Measurements from ENCODE around the gene GALNT17.

GALNT17 gene

GRCh38 chr7:71132127-71132376 lies at the start of gene GALNT17:
Gene GALNT17, plus strand, starts transcription at chr7:71132144.
- no peak for DNase-seq (ENCODE audit: low read depth in 2 of 2, low spot score in 1 of 2)

DNA sequence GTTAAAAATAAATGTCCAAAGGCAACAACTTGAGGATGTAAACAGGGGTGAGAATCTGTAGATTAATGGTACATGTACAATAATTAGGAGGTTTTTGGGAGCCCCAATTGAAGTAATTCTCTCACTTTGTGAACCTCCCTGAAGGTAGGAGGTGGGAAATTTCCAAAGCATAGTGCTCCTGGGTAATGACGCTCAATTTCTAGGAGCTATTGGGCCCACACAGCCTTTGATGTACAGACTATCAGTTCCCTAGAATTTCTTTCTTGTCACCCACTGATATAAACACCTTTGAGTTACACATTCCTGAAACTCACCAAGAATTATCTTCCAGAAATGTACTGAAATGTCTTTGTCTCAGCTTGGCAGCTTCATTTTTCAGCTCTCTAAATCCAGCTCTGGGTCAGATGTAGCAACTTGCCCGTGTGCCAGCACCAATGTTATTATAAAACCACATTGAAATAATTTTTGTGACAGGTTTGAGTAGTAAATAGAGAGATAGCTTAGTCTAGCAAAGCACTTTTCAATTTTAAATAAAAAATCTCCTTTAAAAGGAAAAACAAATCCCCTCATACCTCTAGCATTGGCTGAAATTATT lies 36.6 kb upstream of the GALNT17 start:
- no peak for DNase-seq (ENCODE audit: low read depth in 2 of 2, low spot score in 1 of 2)

DNA sequence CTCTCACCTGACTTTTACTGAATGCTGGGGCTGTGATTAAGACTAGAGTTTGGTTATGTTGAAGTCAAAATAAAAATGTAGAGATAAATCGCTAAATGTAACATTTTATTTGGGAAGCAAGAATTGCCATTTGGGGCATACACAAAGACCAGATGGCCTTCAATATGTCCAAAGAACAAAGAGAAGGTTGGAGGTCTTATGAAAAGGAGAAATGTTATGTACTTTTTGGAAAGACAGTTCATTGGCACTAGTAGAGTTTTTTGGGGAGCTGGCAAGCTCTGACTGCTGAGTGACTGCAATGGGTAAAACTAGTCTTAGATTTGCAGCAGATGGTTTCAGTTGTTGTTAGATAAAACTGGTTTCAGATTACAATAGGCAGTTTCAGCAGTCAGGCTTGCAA lies 35.6 kb upstream of the GALNT17 start:
- DNase-seq (ENCODE audit: low read depth in 2 of 2, low spot score in 1 of 2), result no peak

DNA sequence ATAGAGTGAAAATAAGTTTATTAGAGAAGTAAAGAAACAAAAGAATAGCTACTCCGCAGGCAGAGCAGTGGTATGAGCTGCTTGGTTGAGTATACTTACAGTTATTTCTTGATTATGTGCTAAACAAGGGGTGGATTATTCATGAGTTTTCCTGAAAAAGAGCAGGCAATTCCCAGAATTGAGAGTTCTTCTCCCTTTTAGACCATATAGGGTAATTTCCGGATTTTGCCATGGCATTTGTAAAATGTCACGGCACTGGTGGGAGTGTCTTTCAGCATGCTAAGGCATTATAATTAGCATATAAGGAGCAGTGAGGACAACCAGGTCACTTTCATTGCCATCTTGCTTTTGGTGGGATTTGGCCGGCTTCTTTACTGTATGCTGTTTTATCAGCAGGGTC lies 25.7 kb upstream of the GALNT17 start:
- no peak for DNase-seq (ENCODE audit: low read depth in 2 of 2, low spot score in 1 of 2)

GRCh38 chr7:71112436-71112835 lies 19.5 kb upstream of the GALNT17 start:
- no peak for DNase-seq (ENCODE audit: low read depth in 2 of 2, low spot score in 1 of 2)

DNA sequence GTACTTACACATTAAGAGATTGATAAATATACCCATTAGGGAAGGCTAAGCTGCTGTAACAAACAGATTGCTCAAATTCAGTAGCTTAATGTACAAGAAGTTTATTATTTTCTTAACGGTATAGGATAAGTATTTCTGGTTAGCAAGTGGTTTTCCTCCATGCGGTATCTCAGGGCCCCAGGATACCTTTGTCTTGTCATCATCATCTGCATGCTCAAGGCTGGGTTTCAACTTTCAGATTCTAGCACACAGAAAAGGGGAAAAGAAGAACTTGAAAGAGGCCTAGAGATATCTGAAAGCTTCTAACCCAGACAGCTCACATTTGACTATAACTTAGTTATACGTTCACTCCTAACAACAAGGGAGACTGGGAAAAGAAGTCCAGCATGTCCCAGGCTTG lies 11.8 kb upstream of the GALNT17 start:
- DNase-seq (ENCODE audit: low read depth in 2 of 2, low spot score in 1 of 2), result no peak

- DNase-seq (ENCODE audit: low read depth in 2 of 2, low spot score in 1 of 2), result no peak
Observed at GRCh38 chr7:71129126-71129525, 2.8 kb upstream of the GALNT17 start.

GRCh38 chr7:71130031-71130679 lies 1.8 kb upstream of the GALNT17 start:
- no peak for DNase-seq (ENCODE audit: low read depth in 2 of 2, low spot score in 1 of 2)

DNA sequence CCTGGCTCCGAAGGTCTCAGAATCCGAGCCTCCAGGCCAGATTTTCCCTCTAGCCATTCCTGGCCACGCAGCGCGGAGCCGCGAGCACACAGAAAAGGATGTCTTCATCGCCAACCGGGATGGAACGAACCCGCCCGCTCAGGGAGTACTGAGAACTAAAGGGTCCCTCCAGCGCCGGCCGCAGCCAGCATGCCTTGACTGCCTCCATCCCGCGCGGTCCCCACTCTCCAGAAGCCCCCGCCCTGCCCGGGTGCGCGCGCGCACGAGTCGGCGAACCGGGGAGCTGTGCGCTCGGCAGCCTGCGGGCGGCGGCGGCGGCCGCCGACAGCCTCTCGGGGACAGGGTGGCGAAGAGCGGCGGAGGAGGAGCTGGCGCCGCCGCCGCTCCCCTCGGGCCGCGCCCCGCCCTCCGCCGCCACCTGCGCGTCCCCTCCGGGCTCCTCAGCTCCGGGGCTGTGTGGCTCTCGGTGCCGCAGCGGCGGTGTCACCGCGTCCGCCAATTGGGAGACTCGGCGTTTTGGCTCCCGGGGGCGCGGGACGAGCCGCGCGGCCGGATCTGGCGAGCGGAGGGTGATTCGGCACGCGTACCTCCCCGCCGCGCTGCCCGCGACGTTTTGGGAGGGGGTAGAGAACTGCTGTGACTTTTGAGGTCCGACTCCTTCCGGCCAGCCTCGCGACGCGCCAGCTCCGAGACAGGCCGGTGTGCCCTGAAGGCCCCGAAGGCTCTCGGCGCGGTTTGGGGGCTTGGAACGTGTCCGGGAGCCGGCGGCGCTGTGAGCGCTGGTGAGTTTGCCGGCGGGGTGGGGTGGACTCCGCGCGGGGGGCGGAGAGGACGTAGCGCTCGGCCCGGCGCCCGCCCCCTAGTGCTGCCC lies 453 bp upstream of the GALNT17 start:
- no peak for DNase-seq (ENCODE audit: low read depth in 2 of 2, low spot score in 1 of 2)

DNA sequence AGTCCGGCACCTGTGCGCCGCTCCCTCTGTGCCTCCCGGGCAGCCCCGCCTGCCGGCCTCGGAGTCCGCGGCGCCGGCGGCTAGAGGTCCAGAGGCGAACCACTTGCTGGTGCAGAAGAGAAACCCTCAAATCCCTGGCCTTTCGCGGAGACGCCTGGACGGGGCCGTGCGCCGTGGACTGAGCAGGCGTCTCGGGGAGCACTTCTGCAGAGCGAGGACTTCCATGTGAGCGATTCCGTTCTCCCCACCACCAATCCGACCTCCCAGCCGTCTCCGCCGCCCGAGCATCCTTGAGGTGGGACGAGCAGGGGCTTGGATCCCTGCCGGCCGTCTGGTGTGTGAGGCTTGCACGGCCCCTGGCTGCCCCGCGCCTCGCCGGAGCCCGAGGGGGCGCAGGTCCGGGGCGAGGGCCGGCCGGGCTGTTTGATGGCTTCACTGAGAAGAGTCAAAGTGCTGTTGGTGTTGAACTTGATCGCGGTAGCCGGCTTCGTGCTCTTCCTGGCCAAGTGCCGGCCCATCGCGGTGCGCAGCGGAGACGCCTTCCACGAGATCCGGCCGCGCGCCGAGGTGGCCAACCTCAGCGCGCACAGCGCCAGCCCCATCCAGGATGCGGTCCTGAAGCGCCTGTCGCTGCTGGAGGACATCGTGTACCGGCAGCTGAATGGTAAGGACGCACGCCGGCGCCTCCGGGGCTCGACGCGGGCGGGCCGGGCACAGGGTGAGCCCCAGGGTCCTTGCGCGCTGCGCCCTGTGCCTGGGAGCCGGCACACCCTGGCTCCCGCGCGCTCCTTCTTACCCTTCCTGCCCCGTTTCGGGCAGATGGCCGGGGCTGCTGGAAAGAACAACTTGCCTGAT lies 660 bp downstream of the GALNT17 start:
- no peak for DNase-seq (ENCODE audit: low read depth in 2 of 2, low spot score in 1 of 2)

DNA sequence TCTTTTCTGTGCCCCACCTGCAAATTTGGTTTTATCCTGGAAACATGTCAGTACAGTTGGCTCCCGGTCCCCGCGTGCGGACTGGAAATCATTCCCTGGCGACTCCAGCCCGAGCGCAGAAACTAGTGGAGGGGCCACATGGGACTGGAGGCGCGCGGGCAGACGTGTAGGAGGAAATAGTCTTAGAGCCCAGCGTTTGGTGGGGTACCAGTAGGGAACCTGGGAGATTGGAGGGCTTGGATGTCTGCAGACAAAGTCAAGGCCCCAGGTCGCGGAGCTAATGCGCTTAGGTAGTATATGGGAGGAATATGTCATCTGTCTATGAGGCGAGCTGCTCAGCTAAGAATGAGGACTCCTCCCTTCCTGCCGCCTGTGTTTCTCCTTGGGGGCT lies 1.3 kb downstream of the GALNT17 start:
- DNase-seq (ENCODE audit: low read depth in 2 of 2, low spot score in 1 of 2), result no peak

DNA sequence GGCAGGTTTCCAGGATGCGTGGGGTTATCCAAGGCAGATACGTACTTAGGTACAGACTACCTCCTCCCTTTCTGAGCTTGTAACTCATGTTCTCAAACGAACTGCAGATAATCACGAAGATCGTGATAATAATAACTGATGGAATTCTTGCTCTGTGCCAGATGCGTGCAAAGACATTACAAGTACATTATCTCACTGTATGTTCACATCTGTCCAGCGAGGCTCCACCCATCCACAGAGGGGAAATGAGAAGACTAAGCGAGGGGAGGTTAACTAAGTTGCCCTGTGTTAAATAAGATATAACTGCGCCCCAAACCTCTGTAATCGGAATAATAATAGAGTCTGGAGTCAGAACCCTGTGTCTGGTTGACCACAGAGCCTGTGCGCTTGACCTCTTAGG lies 1.9 kb downstream of the GALNT17 start:
- DNase-seq (ENCODE audit: low read depth in 2 of 2, low spot score in 1 of 2), result no peak

GRCh38 chr7:71135116-71135515 lies 3.2 kb downstream of the GALNT17 start:
- DNase-seq (ENCODE audit: low read depth in 2 of 2, low spot score in 1 of 2), result no peak

- no peak for DNase-seq (ENCODE audit: low read depth in 2 of 2, low spot score in 1 of 2)
Observed at GRCh38 chr7:71135663-71136062, 3.7 kb downstream of the GALNT17 start.

DNA sequence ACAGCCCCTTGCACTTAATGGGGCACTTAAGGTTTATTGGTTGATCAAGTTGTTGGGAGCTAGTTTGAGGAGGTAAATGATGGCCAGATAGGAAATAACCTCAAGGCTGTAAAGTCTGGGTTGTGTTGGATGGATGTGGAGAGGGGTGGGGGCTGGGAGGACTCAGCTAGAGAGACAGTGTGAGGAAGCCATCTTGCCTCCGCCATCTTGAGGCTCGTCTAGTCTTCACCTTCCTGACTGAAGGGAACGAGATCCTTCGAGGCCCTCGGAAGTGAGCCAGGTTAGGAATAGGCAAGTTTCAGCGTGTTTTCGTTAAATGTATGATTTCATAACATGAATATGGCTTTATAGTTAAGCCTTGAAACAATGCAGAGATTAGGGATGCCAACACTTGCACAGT lies 5.5 kb downstream of the GALNT17 start:
- no peak for DNase-seq (ENCODE audit: low read depth in 2 of 2, low spot score in 1 of 2)

GRCh38 chr7:71140264-71140663 lies 8.3 kb downstream of the GALNT17 start:
- DNase-seq (ENCODE audit: low read depth in 2 of 2, low spot score in 1 of 2), result no peak

DNA sequence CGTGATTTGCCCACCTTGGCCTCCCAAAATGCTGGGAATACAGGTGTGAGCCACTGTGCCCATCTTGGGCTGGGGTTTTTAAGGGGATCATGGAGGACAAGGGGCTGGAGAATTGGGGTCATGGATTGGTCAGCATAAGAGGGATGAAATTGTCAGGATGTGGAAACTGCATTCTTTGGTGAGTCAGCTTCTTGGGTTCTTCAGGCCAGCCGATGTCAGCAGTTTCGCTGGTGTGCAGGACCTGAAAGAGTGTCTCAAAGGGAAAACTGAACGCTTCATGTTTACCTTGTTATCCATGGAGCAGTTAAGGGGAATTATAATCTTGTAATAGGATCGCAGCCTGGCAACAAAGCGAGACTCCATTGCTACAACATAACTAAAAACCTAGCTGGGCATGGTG lies 13.0 kb downstream of the GALNT17 start:
- DNase-seq (ENCODE audit: low read depth in 2 of 2, low spot score in 1 of 2), result no peak

GRCh38 chr7:71145906-71146901 lies 14.3 kb downstream of the GALNT17 start:
- DNase-seq (ENCODE audit: low read depth in 2 of 2, low spot score in 1 of 2), result no peak

DNA sequence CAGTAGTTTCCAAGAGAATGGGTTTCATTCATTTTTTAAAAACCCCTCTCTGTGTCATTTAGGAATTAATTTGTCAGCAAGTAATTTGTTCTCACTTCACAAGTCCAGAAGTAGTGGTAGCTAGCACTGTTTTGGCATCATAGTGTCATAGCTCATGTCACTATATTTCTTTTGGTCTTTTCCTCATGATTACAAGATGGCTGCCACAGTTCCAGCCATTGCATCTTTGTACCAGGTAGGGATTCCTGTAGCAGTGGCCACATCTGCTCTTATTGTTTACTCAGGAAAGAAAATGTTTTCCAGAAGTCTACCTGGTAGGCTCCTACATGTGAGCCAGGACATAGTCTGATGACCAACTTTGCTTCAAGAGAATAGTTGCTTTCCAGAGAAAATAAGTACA lies 16.2 kb downstream of the GALNT17 start:
- no peak for DNase-seq (ENCODE audit: low read depth in 2 of 2, low spot score in 1 of 2)

DNA sequence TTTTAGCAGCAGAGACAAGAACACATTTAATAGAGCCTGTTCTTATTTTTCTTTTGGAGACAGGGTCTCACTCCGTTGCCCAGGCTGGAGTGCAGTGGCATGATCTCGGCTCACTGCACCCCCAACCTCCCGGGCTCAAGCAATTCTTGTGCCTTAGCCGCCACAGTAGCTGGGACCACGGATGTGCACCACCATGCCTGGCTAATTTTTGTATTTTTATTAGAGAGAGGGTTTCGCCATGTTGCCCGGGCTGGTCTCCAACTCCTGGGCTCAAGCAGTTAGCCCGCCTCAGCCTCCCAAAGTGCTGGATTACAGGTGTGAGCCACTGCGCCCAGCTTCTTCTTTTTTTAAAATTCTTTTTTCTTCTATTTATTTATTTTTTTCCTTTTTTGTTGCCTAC lies 23.3 kb downstream of the GALNT17 start:
- DNase-seq (ENCODE audit: low read depth in 2 of 2, low spot score in 1 of 2), result no peak

DNA sequence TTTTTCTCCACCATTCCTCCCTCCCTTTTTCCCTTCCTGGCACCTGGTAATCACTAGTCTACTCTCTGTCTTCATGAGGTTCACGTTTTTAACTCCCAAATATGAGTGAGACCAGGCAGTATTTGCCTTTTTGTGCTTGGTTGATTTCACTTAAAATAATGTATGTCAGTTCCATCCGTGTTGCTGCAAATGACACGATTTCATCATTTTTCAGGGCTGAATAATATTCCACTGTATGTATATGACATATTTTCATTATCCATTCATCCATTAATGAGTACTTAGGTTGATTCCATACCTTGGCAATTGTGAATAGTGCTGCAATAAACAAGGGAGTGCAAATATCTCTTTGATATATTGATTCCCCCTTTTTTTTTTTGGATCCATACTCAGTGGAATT lies 25.8 kb downstream of the GALNT17 start:
- no peak for DNase-seq (ENCODE audit: low read depth in 2 of 2, low spot score in 1 of 2)
